ENCODE data around the gene LSS.
"Not testable (repeated sequence)": the region's sequence is repeated elsewhere in the genome, so short reads cannot be mapped to it uniquely, and the experiment has no call there.

The LSS gene

DNA sequence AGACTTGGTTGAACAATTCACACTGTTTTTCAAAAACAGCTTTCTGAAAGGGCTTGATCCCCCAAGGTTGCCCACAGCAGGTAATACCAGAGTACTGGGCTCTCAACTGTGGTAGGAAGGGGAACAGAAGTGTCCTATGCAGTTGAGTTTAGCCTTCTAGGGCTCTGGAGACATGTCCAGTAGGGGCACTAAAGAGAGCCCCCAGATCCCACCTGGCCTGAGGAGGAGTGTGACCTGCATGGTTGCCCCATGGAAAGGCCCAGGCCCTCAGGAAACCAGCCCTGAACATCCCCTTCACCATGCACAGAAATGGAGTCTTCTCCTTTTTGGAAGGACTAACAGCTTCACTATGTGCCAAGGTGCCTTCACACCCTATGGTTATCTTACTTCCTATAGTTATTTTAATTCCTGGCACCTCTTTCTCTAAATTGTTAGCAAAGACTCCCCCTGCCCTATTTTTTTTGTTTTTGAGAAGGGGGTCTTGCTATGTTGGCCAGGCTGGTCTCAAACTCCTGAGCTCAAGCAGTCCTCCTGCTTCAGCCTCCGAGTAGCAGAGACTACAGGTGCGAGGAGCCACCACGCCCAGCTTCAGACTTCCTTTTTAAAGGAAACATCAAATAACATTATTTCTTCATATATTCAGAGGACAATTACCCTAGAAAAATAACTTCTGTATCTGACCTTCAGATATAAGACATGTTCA is 16.8 kb upstream of the LSS start:
- DNase-seq: no peak

DNA sequence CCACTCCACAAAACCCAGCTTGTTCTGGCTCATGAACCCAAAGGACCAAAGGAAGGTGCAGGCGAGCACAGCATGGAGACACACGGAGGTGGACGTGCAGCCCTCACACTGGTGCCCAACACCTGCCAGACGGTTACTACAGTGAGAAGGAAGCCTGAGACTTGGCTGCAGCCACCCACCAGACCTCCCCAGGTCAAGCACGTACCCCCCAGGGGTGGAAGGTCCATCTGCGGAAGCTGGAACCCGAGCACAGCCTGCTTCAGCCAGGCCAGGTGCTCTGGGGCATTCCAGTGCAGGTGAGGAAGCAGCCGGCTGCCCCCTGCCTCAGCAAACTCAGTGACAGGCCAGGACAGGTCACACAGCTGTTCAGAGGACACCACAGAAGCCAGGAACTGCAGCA is 16.0 kb upstream of the LSS start:
- no peak for DNase-seq

- no peak for DNase-seq
Measured at GRCh38 chr21:46243960-46244361, 15.4 kb upstream of the LSS start.

DNA sequence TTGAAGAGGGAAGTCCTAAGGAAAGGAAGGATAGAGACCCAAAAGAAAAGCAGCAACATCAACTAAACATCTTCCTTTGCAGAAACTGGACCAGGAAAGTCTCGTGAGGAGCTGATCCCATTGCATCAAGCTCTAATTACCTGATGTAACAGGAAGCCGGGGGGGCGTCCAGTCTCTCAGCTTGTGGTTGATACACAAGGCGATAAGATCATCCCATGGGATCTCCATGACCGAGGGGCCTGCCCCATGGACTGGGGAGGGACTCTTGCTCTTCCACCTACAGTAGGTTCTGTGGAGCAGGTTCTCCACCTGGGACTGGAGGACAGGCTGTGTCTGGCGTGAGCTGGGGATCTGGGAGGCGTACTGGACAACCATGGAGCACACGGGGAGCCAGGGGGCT is 14.8 kb upstream of the LSS start:
- no peak for DNase-seq

GRCh38 chr21:46241577-46241976 is 13.0 kb upstream of the LSS start:
- not testable (repeated sequence) for DNase-seq

- no peak for DNase-seq
Measured at GRCh38 chr21:46239817-46240325, 11.3 kb upstream of the LSS start.

DNA sequence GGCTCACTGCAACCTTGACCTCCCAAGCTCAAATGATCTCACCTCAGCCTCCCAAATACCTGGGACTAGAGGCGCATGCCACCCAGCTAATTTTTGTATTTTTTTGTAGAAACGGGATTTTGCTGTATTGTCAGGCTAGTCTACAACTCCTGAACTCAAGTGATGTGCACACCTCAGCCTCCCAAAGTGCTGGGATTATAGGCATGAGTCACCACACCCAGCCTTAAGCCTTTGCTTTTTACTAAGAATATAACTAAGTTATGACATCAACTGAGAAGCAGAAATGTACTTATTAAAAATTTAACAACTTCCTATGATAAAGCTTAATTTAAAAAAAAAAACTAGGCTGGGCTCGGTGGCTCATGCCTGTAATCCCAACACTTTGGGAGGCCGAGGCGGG is 8.9 kb upstream of the LSS start:
- no peak for DNase-seq

DNA sequence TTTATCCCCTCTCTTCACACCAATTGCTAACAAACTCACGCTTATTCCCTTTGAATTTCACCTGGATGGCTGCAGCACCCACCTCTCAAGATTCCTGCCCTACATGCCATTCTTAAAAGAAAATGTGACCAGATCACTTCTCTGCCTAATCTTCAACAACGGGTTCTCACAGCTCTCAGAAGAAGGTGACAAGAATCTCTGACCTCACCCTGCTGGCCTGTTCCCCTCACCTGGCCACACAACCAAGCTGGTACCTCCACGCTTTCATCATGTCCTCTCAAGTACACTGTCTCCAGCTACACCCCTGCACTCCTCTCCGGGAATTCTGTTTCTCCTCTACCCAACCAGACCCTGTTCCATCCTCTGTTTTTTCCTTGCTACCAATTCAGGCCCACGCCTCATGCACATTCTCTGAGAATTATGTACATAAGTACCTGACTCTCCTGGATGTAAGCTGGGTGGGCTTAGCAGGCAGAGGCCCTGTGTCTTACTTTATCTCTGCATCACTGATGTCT is 5.9 kb upstream of the LSS start:
- no peak for DNase-seq

- DNase-seq: no peak
Measured at GRCh38 chr21:46229923-46230260, 1.3 kb upstream of the LSS start.

GRCh38 chr21:46229133-46229922 is 754 bp upstream of the LSS start:
- no peak for DNase-seq

DNA sequence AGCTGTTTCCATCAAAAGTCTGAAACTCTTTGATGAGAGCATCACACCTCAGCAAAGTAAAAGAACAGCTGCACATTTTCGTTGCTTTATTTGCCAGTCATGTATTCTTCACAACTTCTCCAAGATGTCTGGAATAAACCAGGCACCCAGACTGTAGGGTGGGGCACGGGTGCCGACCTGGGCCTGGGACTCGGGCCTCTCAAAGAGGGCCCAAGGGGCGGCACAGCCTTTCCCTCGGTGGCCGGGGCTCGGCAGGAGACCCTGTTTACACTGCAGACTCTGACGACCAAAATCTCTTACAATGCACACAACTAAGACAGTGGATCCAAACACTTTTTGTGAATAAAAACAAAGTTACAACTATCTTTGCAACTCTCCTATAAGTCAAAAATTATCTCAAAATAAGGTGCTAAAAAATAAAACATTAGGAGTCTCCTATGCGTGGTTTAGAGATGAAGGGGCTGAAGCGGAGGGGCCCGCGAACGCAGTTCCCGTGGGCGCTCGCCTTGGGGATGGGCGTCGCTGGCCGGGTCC is 696 bp downstream of the LSS start:
- no peak for DNase-seq

DNA sequence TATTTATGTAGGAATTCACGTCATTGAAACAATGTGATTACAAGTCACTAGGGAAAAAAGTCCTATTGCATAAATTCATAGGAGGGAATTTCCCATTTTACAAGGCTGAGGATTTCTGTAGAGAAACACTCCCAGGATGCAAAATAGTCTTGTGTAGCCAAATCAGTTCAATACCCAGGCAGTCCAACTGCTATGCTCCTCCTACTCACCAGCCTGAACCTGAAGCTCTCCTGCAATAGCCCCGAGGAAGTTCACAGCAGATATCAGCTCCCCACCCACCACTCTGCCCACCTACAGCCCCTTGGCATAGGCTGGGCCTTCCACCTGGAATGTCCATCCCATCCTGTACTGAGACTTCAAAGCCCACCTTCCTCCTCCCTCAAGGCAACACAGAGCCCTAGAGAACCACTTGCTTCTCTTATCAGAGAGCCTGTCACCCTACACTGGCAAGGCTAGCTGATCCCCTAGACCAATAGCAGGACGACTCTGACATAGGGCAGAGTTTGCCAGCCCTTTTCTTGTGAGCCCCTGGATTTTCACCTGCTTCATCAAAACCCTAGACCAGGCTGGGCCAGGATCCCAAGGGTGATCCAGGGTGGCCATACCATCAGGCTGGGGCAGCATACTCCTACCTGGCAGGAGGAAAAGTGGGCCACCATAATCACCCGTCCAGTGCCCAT is 1.5 kb downstream of the LSS start:
- no peak for DNase-seq

DNA sequence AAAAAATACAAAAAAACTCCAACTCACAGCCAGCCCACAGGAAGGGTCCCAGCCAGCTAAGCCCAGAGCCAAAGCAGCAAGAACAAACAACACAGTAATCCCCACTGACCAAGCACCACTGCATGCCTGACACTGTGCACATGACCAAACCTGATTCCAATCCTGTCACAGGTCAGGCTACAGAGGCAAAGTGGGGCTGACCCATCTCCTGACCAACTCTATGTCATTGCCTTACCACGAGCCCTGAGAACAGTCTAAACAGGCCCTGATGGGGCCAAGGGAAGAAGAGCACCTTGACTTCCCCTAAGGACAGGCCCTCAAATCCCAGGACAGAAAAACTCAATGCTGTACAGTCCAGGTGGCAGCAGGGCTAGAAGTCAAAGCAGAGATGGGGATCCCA is 2.4 kb downstream of the LSS start:
- DNase-seq: no peak

- not testable (repeated sequence) for DNase-seq
Measured at GRCh38 chr21:46223661-46224060, 4.9 kb downstream of the LSS start.

DNA sequence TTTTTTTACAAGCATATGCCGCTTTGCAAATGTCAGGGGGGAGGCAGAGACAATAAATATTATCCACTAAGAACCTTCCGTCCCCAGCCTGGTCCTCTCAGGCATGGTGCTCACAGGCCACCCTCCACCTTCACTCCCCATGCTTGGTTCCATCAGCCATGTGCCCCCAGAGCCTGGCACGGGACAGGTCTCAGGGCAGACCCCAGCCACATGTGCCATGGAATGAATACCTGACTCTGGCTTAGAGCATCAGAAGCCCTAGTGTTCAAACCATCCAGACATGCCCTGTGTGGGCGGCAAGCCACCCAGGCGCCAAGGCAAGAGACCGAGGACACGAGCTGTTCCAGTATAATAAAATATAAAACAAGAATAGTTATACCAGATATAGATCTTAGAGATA is 5.4 kb downstream of the LSS start:
- no peak for DNase-seq

DNA sequence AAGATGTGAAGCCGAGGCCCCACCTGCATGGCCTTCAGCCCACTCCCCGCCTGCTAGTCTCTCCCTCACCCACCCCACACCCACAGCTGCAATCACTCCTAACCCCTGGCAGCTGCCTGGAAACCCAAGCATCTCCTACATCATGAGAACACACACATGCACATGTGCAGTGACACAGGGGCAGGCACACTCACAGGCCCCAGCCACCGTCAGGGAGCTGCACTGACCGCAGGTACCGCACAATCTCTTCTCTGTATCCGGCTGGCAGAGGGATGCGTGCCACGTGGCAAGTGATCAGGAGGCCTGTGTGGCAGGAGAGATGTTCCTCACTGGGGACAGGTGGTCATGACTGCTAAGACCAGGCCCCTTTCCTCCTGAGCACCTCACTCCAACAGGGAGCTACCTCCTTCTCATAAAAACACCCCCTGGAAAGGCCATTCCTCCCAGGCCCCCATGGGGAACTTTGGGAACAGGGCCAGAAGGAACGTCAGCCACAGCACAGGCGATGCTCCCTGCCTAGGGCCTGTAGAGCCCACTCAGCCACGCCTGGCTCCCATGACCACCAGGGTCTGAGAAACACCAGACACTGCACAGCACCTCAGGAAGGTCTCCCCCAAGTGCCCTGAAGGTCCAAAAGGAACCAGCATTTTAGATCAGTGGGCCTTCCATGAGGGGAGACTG is 6.0 kb downstream of the LSS start:
- no peak for DNase-seq

- DNase-seq: no peak
Measured at GRCh38 chr21:46221664-46222435, 6.7 kb downstream of the LSS start.

DNA sequence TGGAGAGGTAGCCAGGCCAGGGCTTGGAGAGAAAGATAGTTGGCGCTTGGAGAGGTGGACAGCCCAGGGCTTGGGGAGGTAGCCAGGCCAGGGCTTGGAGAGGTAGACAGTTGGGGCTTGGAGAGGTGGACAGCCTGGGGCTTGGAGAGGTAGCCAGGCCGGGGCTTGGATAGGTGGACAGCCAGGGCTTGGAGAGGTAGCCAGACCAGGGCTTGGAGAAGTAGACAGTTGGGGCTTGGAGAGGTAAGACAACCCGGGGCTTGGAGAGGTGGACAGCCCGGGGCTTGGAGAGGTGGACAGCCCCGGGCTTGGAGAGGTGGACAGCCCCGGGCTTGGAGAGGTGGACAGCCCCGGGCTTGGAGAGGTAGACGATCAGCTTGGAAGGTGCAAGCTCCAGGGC is 7.7 kb downstream of the LSS start:
- DNase-seq: no peak

GRCh38 chr21:46220275-46220810 is 8.2 kb downstream of the LSS start:
- DNase-seq: no peak

DNA sequence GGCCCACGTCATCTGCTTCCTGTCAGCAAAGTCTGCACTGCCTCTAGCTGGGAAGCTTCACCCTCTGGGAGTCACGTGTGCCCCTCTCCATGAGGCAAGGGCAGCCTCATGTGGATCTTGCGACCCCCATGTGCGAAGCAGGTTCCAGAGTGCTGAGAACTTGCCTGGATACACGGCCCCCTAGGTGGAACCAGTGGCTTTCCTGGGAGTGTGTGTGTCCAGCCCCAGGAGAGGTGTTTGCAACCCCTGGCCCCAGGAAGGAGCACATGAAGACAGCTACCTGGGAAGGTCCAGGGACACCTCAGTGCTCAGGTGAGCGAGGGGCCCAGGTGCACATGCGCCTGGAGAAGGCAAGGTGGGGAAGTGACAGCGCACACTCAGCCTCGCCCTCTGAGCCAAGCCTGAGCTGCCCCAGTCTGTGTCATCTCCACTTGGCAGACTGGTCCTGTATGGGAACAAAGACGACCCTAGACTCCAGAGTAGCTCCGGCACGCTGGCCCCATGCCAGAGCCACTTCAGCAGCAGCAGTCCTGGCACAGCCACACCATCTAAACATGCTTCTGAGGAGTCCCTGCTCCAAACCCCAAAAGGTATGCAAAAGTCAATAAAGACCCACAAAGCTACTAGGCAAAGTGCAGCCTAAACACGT is 8.9 kb downstream of the LSS start:
- DNase-seq: no peak

DNA sequence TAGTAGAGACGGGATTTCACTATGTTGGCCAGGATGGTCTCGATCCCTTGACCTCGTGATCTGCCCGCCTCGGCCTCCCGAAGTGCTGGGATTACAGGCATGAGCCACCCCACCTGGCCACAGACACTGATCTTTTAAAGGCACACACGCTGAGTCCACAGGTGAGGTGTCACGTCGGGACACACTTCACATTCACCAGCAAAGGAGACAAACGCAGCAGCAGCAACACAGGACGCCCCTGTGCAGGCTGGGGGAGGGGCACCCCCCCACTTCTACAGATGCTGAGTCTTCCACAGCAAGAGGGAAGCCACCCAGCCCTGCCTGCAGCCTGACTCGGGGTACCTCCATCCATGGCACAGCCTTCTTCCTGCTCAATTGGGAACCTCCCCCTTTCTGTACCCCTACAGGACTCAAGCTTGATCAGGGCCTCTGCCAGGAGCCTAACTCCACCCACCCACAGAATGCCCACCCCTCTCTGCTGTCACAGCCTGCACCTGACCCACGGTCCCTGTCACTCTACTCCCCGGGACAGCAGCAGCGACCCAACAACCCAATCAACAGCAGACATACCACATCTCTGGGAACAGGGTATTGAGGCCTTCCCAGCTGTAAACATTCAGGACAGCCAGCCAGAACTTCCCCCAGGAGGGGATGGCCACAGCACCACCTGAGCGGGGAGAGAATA is 9.5 kb downstream of the LSS start:
- no peak for DNase-seq
